IMR-90 (cell line): ENCODE data around the gene NCK1. TPM values are rescaled to one million over a fixed set of nuclear protein-coding genes. Genes with fewer than 3 reads are reported as not detected.

Source experiments
- ATAC-seq: fragments of 200-7000 bp; cut with Tn5 transposase; 2 replicates; pipeline ENCODE4 v1.9.1; 2020; ENCODE audit warnings: low read depth, mild to moderate bottlenecking, moderate library complexity
- BruUV-seq: library from RNA; stranded (reverse); fragments of 400-500 nt; replicated peaks from 2 replicates; lab custom pipeline; 2021; lab: Mats Ljungman, UMichigan
- CTCF ChIA-PET: fragments of 300-600 bp; formaldehyde crosslinking; extraction: SDS; loops from one replicate; lab custom pipeline; 2021; ENCODE audit warnings: antibody characterized with exemption; lab: Yijun Ruan, JAX
- POLR2A ChIA-PET: fragments of 300-600 bp; sonication (Branson Sonifier 250); formaldehyde crosslinking; loops from one replicate; lab custom pipeline; 2022; ENCODE audit warnings: antibody characterized with exemption; ENCODE audit not compliant: unreplicated experiment; lab: Charles Lee
- DNase-seq: peaks from one replicate; pipeline ENCODE4 v3.0.0; 2013
- H2AFZ ChIP-seq: replicated peaks from 2 replicates; pipeline ENCODE3; 2013; ENCODE audit warnings: low read length, mild to moderate bottlenecking; ENCODE audit not compliant: poor library complexity
- H2AK5ac ChIP-seq: 2 replicates; pipeline ENCODE4 v1.6.1; 2013; ENCODE audit warnings: low read depth, low read length, inconsistent platforms
- H2AK9ac ChIP-seq: replicated peaks from 2 replicates; pipeline ENCODE3; 2013; ENCODE audit warnings: mild to moderate bottlenecking, low read depth, low read length, moderate library complexity; ENCODE audit not compliant: poor library complexity
- H2BK120ac ChIP-seq: 2 replicates; pipeline ENCODE4 v1.6.1; 2013; ENCODE audit warnings: low read depth, low read length, inconsistent platforms
- H2BK15ac ChIP-seq: 3 replicates; pipeline ENCODE4 v1.6.1; 2013; ENCODE audit warnings: low read depth, low read length, inconsistent platforms
- H2BK20ac ChIP-seq: 2 replicates; pipeline ENCODE4 v1.6.1; 2013; ENCODE audit warnings: low read depth, mild to moderate bottlenecking, inconsistent platforms, low read length, moderate library complexity
- H2BK5ac ChIP-seq: 2 replicates; pipeline ENCODE4 v1.6.1; 2013; ENCODE audit warnings: mild to moderate bottlenecking, low read depth, low read length, inconsistent platforms; ENCODE audit not compliant: poor library complexity, severe bottlenecking
- H3K14ac ChIP-seq: replicated peaks from 2 replicates; pipeline ENCODE4 v1.6.1; 2013; ENCODE audit warnings: low read depth, low read length, inconsistent platforms
- H3K18ac ChIP-seq: 2 replicates; pipeline ENCODE4 v1.6.1; 2013; ENCODE audit warnings: low read depth, low read length, control low read depth
- H3K23ac ChIP-seq: 2 replicates; pipeline ENCODE4 v1.6.1; 2013; ENCODE audit warnings: low read depth, low read length, inconsistent platforms
- H3K27ac ChIP-seq: 2 replicates; pipeline ENCODE4 v1.5.1; 2013; ENCODE audit warnings: mild to moderate bottlenecking, control low read depth, low read length; ENCODE audit not compliant: insufficient read depth
- H3K27me3 ChIP-seq: 2 replicates; pipeline ENCODE4 v1.6.1; 2013; ENCODE audit warnings: low read length; ENCODE audit not compliant: control insufficient read depth, insufficient read depth
- H3K36me3 ChIP-seq: 2 replicates; pipeline ENCODE4 v1.6.1; 2013; ENCODE audit warnings: low read length, mixed read lengths; ENCODE audit not compliant: control insufficient read depth, insufficient read depth
- H3K4ac ChIP-seq: 2 replicates; pipeline ENCODE4 v1.6.1; 2013; ENCODE audit warnings: low read depth, low read length, inconsistent platforms
- H3K4me1 ChIP-seq: 2 replicates; pipeline ENCODE4 v1.6.1; 2013; ENCODE audit warnings: low read length, mixed read lengths; ENCODE audit not compliant: control insufficient read depth, insufficient read depth
- H3K4me2 ChIP-seq: 2 replicates; pipeline ENCODE4 v1.6.1; 2013; ENCODE audit warnings: low read depth, mild to moderate bottlenecking, control low read depth, low read length, moderate library complexity
- H3K4me3 ChIP-seq: 2 replicates; pipeline ENCODE4 v1.5.1; 2013; ENCODE audit warnings: low read depth, mild to moderate bottlenecking, control low read depth, low read length, moderate library complexity; ENCODE audit not compliant: insufficient read depth
- H3K56ac ChIP-seq: 2 replicates; pipeline ENCODE4 v1.6.1; 2013; ENCODE audit warnings: low read length, inconsistent platforms; ENCODE audit not compliant: insufficient read depth; ENCODE audit errors: extremely low read depth
- H3K79me1 ChIP-seq, 2 experiments: 2 replicates each; pipeline ENCODE4 v1.6.1; 2013; ENCODE audit warnings: low read length in 2 of 2, inconsistent platforms in 1 of 2, low read depth in 1 of 2
- H3K9ac ChIP-seq: 2 replicates; pipeline ENCODE4 v1.6.1; 2013; ENCODE audit warnings: low read depth, low read length, control low read depth
- H3K9me1 ChIP-seq: 2 replicates; pipeline ENCODE4 v1.6.1; 2013; ENCODE audit warnings: low read length, inconsistent platforms; ENCODE audit not compliant: insufficient read depth
- H3K9me3 ChIP-seq: 2 replicates; pipeline ENCODE4 v1.6.1; 2013; ENCODE audit warnings: low read length; ENCODE audit not compliant: control insufficient read depth, insufficient read depth
- H4K20me1 ChIP-seq: 2 replicates; pipeline ENCODE4 v1.6.1; 2013; ENCODE audit warnings: low read length, inconsistent platforms; ENCODE audit not compliant: insufficient read depth
- H4K5ac ChIP-seq: 2 replicates; pipeline ENCODE4 v1.6.1; 2013; ENCODE audit warnings: mild to moderate bottlenecking, low read depth, low read length, control low read depth
- H4K8ac ChIP-seq, 2 experiments: 2 replicates each; pipeline ENCODE4 v1.6.1; 2013; ENCODE audit warnings: low read depth in 2 of 2, low read length in 2 of 2, control low read depth in 1 of 2, inconsistent platforms in 1 of 2
- H4K91ac ChIP-seq: 2 replicates; pipeline ENCODE4 v1.6.1; 2013; ENCODE audit warnings: low read depth, low read length, inconsistent platforms; ENCODE audit not compliant: insufficient read depth
- CEBPB ChIP-seq: IDR thresholded peaks from 2 replicates; pipeline ENCODE4 v1.6.1; 2012; ENCODE audit warnings: low read depth, low read length, improper control_type of control experiment
- CTCF ChIP-seq: conservative IDR thresholded peaks from 2 replicates; pipeline ENCODE4 v1.5.1; 2012; ENCODE audit warnings: mild to moderate bottlenecking, low read depth, low read length, improper control_type of control experiment
- MXI1 ChIP-seq: IDR thresholded peaks from 2 replicates; pipeline ENCODE4 v1.6.1; 2012; ENCODE audit warnings: low read depth, mild to moderate bottlenecking, low read length, moderate library complexity, borderline replicate concordance
- NFE2L2 ChIP-seq: fragments of 150-350 bp; IDR thresholded peaks from 2 replicates; pipeline ENCODE4 v1.6.1; 2016; ENCODE audit warnings: low read depth, mild to moderate bottlenecking, low read length
- RAD21 ChIP-seq: IDR thresholded peaks from 2 replicates; pipeline ENCODE4 v1.6.1; 2012; ENCODE audit warnings: low read length, improper control_type of control experiment
- RCOR1 ChIP-seq: IDR thresholded peaks from 2 replicates; pipeline ENCODE4 v1.6.1; 2012; ENCODE audit warnings: mild to moderate bottlenecking, low read length, improper control_type of control experiment; ENCODE audit not compliant: insufficient replicate concordance
- RFX5 ChIP-seq: IDR thresholded peaks from 2 replicates; pipeline ENCODE4 v1.8.0; 2012; ENCODE audit warnings: low read depth, mild to moderate bottlenecking, low read length, moderate library complexity
- SMC3 ChIP-seq: fragments of 150-350 bp; IDR thresholded peaks from 2 replicates; pipeline ENCODE4 v1.6.1; 2016; ENCODE audit warnings: low read depth, mild to moderate bottlenecking, antibody characterized with exemption, low read length, moderate library complexity
- USF2 ChIP-seq: fragments of 150-350 bp; IDR thresholded peaks from 2 replicates; pipeline ENCODE4 v1.6.1; 2017; ENCODE audit warnings: mild to moderate bottlenecking, antibody characterized with exemption, low read length, low read depth
- WGBS, 2 experiments: methylation state at CpG; one replicate each; pipeline versions ENCODE4 v1.1.5 to v1.1.7; 2013; ENCODE audit warnings: missing lambda C conversion rate in 2 of 2; ENCODE audit not compliant: insufficient read length in 1 of 2; ENCODE audit errors: extremely low coverage in 2 of 2; 5-methylcytosine and 5-hydroxymethylcytosine counted together
- dilution Hi-C: fragments of 300-500 bp; cut with HindIII; formaldehyde crosslinking; loops from one replicate; pipeline ENCODE4 v1.14.3; 2018; ENCODE audit warnings: low sequenced_read_pairs; ENCODE audit not compliant: unreplicated experiment
- in situ Hi-C: fragments of 300-500 bp; cut with MboI; formaldehyde crosslinking; loops from 3 replicates; pipeline ENCODE4 v1.14.3; 2019; ENCODE audit warnings: low sequenced_read_pairs, inconsistent platforms, mixed read lengths
- intact Hi-C: fragments of 100-400 bp; cut with micrococcal nuclease; formaldehyde crosslinking; loops from 2 replicates; pipeline ENCODE4 v1.10.0; 2022
- polyA plus RNA-seq, 3 experiments: library from polyadenylated mRNA; depleted of rRNA; stranded (reverse); fragments of >200 nt; gene quantifications; 2 replicates each; pipeline ENCODE4 v1.2.3, GENCODE V29; 2012; ENCODE audit warnings: low replicate concordance in 1 of 3
- total RNA-seq: library from RNA; depleted of rRNA; stranded (reverse); fragments of >200 nt; gene quantifications from 2 replicates; pipeline ENCODE4 v1.2.3, GENCODE V29; 2012

Gene NCK1
- total and polyA plus RNA-seq, 2 of the 4 experiments (the other 2 are of a cell fraction) = 23.7 to 24.3 TPM

GRCh38 chr3:136910697-136911096, 48.7 kb downstream of the NCK1 start:
- Histone ChIP-seq H2AFZ (no peak overlapping the region), H3K9ac (no peak overlapping the region), H4K91ac (no peak overlapping the region), H2AK9ac (no peak overlapping the region), H3K56ac (no peak overlapping the region), H3K27ac (no peak overlapping the region), H3K36me3 (no peaks in the 10 kb centered on the region), H3K4me1 (no peaks in the 10 kb centered on the region), H3K4me3 (no peak overlapping the region), H2BK15ac (no peak overlapping the region), H3K9me3 (no peaks in the 10 kb centered on the region), H4K5ac (no peak overlapping the region), H2AK5ac (no peak overlapping the region), H3K4me2 (no peak overlapping the region), H2BK5ac (no peak overlapping the region), H4K8ac (no peak overlapping the region), H4K20me1 (peaks cover 48% of the 10 kb centered on the region), H2BK120ac (no peak overlapping the region), H3K23ac (no peak overlapping the region), H3K27me3 (no peaks in the 10 kb centered on the region), H3K4ac (no peak overlapping the region), H3K9me1 (peaks cover 15% of the 10 kb centered on the region), H3K14ac (no peak overlapping the region), H2BK20ac (no peak overlapping the region), H3K79me1 (peaks cover 43 to 75% of the 10 kb centered on the region in 2 experiments), H3K18ac (no peak overlapping the region)
- CTCF ChIA-PET = interaction anchor here (1.0 to 1.5 kb wide), 2 partner anchors 8 to 103 kb away, joined by 3 to 4 read pairs; no protein-coding TSS in a partner anchor
- intact Hi-C loops = no loop called here
- dilution Hi-C loops = no loop called here
- TF ChIP-seq NFE2L2 (no peak), CTCF (no peak), RCOR1 (no peak), CEBPB (no peak), USF2 (no peak), MXI1 (no peak), SMC3 (no peak), RAD21 (no peak), RFX5 (no peak)
- POLR2A ChIA-PET = interaction anchor here (0.6 kb wide), 1 partner anchor 18 kb away, joined by 13 read pairs; no protein-coding TSS in a partner anchor
- no CpG with 5 or more reads among the region's 2 CpGs for WGBS, 2 experiments
- no TSS peak for BruUV-seq
- in situ Hi-C loops = no loop called here
- DNase-seq (no peak), ATAC-seq (no peak)
